ENCODE measurements around the gene FIBCD1.

The FIBCD1 gene

GRCh38 chr9:130935648-130936271, 3.3 kb downstream of the FIBCD1 start:
- no peak for DNase-seq

GRCh38 chr9:130934702-130935647, 4.1 kb downstream of the FIBCD1 start:
- DNase-seq, result no peak

- no peak for DNase-seq
These were observed 4.8 kb downstream of the FIBCD1 start for GRCh38 chr9:130934246-130934645.

- DNase-seq, result no peak
These were observed 5.7 kb downstream of the FIBCD1 start for GRCh38 chr9:130933114-130934046.

GRCh38 chr9:130932255-130933079, 6.6 kb downstream of the FIBCD1 start:
- no peak for DNase-seq

GRCh38 chr9:130931508-130932254, 7.4 kb downstream of the FIBCD1 start:
- peak; percentile 26 for DNase-seq

DNA sequence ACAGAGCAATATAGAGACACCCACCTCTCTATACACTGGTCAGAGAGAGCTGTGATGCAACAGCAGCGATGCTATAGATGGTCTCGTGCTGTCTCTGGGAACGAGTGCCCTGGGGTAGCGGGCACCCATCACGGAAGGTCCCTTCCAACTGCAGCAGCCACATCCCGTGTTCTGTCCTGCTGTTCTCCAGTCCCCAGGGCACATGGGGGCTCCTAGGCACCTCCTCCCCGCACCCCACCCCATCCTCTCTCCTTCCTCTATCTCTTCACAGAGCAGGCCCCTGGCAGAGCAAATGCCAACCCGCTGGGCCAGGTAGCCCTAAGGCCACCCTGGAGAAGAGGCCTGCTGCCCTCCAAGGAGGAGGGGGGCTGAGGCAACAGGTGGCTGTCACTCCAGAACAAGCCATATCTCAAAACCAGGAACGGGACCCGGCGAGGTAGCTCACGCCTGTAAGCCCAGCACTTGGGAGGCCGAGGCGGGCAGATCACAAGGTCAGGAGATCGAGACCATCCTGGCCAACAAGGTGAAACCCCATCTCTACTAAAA, 8.2 kb downstream of the FIBCD1 start:
- DNase-seq, result no peak

- DNase-seq, result no peak
These were observed 8.8 kb downstream of the FIBCD1 start for GRCh38 chr9:130930132-130930803.

GRCh38 chr9:130929571-130930038, 9.4 kb downstream of the FIBCD1 start:
- no peak for DNase-seq

DNA sequence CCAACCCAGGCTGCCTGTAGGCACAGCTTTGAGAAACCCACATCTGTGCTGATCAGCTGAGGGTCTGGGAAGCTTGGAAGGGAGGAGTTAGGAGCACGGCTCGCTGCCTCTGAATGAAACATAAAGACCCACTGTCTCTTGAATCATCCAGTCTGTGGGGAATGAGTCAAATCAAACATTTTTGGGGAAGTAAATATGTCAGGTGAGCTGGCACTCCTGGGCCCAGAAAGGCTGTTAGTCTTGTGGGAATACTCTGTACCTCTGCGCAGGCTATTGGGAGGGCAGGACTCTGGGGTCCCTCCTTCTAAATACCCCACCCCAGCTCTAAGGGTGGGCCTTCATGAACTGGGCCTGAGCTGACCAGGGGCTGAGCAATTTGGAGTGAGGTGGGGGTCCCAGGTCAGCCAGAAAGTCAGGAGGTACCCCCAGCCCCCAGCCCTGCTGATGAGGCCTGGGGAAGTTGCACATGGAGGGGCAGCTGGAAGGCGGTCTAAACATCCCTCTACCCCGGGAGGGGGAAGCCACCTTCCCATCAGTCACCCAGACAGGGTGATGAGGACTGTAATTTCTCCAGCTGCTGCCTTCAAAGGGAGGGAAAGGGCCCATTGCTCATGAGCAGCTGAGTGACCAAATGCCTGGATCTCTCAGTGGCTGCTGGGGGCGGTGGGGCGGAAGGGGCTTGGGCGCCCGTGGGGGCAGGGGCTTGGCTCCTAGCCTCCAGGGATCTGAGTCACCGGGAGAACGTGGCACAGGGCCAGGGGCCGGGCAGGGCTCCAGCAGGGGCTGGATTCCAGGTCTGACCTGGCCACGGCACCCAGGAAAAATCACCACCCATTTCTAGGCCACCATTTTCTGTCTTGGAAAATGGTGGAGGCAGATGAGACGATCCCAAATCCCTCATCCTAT, 10.8 kb downstream of the FIBCD1 start:
- DNase-seq, result peak; percentile 29

DNA sequence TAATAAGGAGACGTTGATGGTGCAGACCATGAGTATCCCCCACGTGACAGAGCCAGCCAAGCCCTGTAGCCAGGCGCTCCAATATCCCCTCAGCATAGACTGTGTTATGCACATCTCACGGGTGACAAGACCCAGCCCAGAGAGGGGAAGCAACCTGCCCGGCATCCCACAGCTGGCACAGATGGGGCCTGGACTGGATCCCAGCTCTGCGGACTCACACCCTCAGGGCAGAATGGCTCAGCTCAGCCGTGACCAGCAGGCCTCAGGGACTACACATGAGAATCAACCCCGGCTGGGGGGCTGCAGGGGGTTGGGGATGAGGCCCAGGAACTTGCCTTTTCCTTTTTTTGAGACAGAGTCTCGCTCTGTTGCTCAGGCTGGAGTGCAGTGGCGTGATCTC, 11.7 kb downstream of the FIBCD1 start:
- no peak for DNase-seq

DNA sequence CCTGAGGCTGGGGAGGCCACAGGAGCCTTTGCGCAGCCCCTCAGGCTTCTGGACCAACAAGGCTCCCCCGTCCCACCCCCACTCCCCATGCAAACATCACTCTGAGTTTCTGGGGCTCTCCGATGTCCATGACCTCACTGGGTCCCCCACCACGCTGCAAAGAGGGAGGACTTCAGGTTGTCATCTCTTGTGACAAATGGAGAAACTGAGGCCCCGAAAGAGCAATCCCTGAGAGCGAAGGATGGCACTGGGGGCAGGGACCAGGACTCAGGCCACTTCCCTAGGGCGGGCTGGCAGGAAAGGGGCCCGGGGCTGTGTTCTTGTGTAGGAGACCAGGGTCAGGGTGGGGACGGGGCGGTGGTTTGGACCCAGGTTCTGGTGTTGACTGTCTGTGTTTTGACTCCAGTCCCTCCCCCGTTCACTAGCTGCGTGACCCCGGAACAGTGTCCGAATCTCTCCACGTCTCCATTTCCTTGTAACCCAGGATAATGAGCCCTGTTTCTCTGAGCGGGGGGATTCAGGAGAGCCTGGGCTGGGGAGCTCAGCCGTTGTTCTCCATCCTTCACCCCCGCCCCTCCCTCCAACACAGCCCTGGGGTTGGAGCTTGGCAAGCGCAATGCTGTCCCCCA, 13.9 kb downstream of the FIBCD1 start:
- no peak for DNase-seq

GRCh38 chr9:130924448-130924788, 14.6 kb downstream of the FIBCD1 start:
- DNase-seq, result no peak

DNA sequence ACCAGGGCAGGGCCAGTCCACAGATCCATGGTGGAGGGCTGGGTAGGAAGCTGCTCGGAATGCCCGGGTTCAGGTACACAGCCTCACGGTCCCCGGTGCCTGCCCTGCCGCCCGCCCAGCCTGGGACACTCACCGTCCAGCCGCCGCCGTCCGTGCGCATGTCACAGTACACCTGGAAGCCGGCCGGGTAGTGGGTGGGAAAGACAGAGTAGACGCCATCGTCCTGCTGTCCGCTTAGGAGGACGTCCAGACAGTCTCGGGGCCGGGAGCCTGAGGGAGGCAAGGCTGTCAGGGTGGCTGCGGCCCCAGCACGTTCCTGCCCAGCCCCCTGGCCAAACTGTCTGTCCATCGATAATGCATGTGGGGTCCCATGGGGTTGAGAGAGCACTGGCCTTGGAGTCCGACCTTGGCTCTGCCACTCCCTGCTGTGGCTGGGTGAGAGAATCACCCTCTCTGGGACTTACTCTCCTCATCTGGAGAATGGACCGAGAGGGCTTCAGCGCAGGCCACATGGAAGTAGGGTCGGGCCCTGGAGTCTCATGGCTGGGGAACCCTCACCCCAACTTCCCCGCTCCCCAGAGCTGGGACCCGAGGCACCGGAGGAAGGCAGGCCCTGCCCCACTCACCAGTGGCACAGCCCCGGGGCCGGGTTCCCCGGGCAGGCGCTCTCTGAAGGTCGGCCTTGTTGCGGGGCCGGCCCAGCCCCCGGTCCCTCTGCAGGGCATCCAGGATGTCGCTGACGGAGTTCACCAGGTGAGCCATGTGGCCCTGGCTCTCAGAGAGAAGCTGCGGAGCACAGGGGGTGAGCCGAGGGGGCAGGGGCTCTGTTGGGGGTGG, 15.2 kb downstream of the FIBCD1 start:
- no peak for DNase-seq

DNA sequence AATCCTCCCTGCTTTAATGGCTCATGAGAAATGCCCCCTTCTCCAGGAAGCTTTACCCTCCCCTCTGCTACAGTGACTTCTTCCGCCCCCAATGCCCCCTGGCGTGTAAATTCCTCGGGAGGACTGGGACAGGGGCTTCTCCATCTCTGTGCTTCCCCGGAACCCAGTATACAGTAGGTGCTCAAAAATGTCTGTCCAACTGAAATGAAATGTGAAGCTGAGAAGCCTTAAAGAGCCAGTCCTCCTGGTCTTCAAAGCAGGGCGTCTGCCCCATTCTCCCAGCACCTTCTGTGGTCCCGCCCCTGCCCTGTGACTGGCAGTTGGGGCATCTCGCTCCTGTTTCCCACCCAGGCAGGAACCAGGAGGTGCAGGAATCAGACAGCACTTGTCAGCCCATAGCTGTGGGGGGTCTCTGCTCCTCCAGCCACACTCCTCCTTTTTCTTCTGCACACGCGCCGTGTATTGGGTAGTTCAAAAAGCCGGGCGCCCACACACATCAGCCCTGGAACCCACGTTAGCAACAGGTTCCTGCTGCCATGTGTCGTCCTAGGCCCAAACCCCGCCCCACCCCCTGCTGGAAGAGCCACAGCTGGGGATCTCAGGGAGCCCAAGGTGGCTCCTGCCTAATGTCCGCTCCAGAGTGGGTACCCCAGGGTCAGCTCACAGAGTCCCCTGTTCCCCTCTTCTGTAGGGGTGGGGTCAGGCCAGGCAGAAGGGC, 16.0 kb downstream of the FIBCD1 start:
- no peak for DNase-seq

DNA sequence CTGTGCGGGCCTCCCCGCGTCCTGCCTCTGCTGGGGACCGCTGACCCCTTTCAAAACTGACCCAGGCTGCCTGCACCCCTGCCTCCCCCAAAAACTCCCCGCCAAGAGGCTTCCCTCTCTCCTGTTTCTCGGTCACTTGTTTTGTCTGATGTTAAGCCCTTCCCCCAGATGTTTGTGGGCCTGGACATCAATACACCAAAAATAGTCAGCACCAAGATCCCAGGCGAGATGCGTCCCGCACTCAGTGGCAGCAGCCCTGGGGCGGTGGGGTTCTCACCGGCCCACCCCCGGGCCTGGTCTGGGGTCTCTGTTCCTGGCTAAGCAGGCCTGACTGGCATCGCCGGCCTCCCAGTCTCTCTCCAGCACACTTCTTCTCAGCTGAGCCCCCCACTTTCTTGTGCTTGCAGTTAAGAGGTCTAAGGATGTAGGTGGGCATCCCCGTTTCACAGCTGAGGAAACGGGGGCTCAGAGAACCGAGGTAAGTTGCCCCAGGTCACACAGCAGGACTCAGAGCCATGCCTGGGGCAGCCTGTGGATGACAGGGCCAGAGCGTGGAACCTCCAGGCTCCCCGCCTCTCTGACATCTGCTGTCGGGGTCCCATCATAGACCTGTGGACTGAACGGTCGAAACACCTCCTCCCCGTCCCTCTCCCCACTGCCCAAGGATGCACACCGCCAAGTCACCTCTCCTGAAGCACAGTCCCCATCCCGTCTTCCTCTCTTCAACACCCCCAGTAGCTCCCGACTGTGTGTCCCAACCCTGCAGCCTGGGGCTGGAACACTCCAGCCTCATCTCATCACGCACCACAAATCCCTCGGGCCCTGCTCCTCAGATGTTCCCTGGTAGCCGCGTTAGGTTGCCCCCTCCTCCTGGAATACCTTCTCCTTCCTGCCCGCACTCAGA, 16.8 kb downstream of the FIBCD1 start:
- no peak for DNase-seq
